Trophoblast cell (in vitro differentiated cells and primary cell): ENCODE results near the gene ACP1.

Source experiments
- DNase-seq, 2 donors: peaks; one replicate each; pipeline ENCODE4 v3.0.0-alpha.2; 2016
- H2AFZ ChIP-seq: 2 replicates; pipeline ENCODE4 v1.6.1; 2013; ENCODE audit warnings: low read length, moderate library complexity, mild to moderate bottlenecking; ENCODE audit not compliant: insufficient read depth, poor library complexity
- H2AK5ac ChIP-seq: 2 replicates; pipeline ENCODE4 v1.6.1; 2013; ENCODE audit warnings: mild to moderate bottlenecking, low read length
- H2BK120ac ChIP-seq: 2 replicates; pipeline ENCODE4 v1.6.1; 2013; ENCODE audit warnings: low read length, mild to moderate bottlenecking, moderate library complexity; ENCODE audit not compliant: insufficient read depth, poor library complexity
- H2BK12ac ChIP-seq: 2 replicates; pipeline ENCODE4 v1.6.1; 2013; ENCODE audit warnings: mild to moderate bottlenecking, low read length, moderate library complexity
- H2BK5ac ChIP-seq: 2 replicates; pipeline ENCODE4 v1.6.1; 2013; ENCODE audit warnings: low read length, low read depth, moderate library complexity, mild to moderate bottlenecking; ENCODE audit not compliant: poor library complexity
- H3K14ac ChIP-seq: 2 replicates; pipeline ENCODE4 v1.6.1; 2013; ENCODE audit warnings: mild to moderate bottlenecking, low read length
- H3K18ac ChIP-seq: 2 replicates; pipeline ENCODE4 v1.6.1; 2013; ENCODE audit warnings: mild to moderate bottlenecking, low read length
- H3K23ac ChIP-seq: 2 replicates; pipeline ENCODE4 v1.6.1; 2013; ENCODE audit warnings: low read length
- H3K27ac ChIP-seq: 2 replicates; pipeline ENCODE4 v1.5.1; 2013; ENCODE audit warnings: low read depth, mild to moderate bottlenecking, inconsistent platforms, low read length, moderate library complexity
- H3K27me3 ChIP-seq: 2 replicates; pipeline ENCODE4 v1.6.1; 2013; ENCODE audit warnings: inconsistent platforms, mild to moderate bottlenecking, low read length, moderate library complexity; ENCODE audit not compliant: insufficient read depth
- H3K36me3 ChIP-seq, 2 experiments: 1 replicate in 1 of 2; 2 replicates in 1 of 2; pipeline ENCODE4 v1.6.1; 2013; ENCODE audit warnings: low read length in 2 of 2, mild to moderate bottlenecking in 2 of 2, moderate library complexity in 1 of 2; ENCODE audit not compliant: insufficient read depth in 2 of 2, control insufficient read depth in 1 of 2
- H3K4ac ChIP-seq: 2 replicates; pipeline ENCODE4 v1.6.1; 2013; ENCODE audit warnings: low read depth, mild to moderate bottlenecking, low read length, moderate library complexity
- H3K4me1 ChIP-seq, 2 experiments: 1 replicate in 1 of 2; 2 replicates in 1 of 2; pipeline ENCODE4 v1.6.1; 2013; ENCODE audit warnings: low read length in 2 of 2, mild to moderate bottlenecking in 2 of 2, moderate library complexity in 1 of 2; ENCODE audit not compliant: insufficient read depth in 2 of 2, control insufficient read depth in 1 of 2
- H3K4me2 ChIP-seq: 2 replicates; pipeline ENCODE4 v1.6.1; 2013; ENCODE audit warnings: inconsistent platforms, mild to moderate bottlenecking, low read length, moderate library complexity
- H3K4me3 ChIP-seq: 2 replicates; pipeline ENCODE4 v1.5.1; 2013; ENCODE audit warnings: mild to moderate bottlenecking, low read depth, low read length, inconsistent platforms
- H3K79me1 ChIP-seq: one replicate; pipeline ENCODE4 v1.6.1; 2013; ENCODE audit warnings: low read length
- H3K79me2 ChIP-seq: 2 replicates; pipeline ENCODE4 v1.6.1; 2013; ENCODE audit warnings: low read length, mild to moderate bottlenecking; ENCODE audit not compliant: control insufficient read depth, insufficient read depth, poor library complexity
- H3K9ac ChIP-seq: 2 replicates; pipeline ENCODE4 v1.6.1; 2013; ENCODE audit warnings: mild to moderate bottlenecking, low read length
- H3K9me3 ChIP-seq: 2 replicates; pipeline ENCODE4 v1.6.1; 2013; ENCODE audit warnings: low read depth, mild to moderate bottlenecking, control low read depth, inconsistent platforms, low read length; ENCODE audit not compliant: insufficient read depth
- H4K12ac ChIP-seq: 2 replicates; pipeline ENCODE4 v1.6.1; 2013; ENCODE audit warnings: low read depth, mild to moderate bottlenecking, low read length, moderate library complexity
- H4K8ac ChIP-seq: 2 replicates; pipeline ENCODE4 v1.6.1; 2013; ENCODE audit warnings: low read depth, mild to moderate bottlenecking, low read length, moderate library complexity
- H4K91ac ChIP-seq: one replicate; pipeline ENCODE4 v1.6.1; 2013; ENCODE audit warnings: low read depth, mild to moderate bottlenecking, low read length, moderate library complexity
- WGBS: extraction: QIAGEN DNeasy Blood & Tissue Kit; methylation state at CpG from one replicate; pipeline ENCODE4 v1.1.7; 2013; ENCODE audit warnings: missing lambda C conversion rate; ENCODE audit not compliant: insufficient read length, insufficient coverage; ENCODE audit errors: extremely low coverage; 5-methylcytosine and 5-hydroxymethylcytosine counted together

The ACP1 gene

DNA sequence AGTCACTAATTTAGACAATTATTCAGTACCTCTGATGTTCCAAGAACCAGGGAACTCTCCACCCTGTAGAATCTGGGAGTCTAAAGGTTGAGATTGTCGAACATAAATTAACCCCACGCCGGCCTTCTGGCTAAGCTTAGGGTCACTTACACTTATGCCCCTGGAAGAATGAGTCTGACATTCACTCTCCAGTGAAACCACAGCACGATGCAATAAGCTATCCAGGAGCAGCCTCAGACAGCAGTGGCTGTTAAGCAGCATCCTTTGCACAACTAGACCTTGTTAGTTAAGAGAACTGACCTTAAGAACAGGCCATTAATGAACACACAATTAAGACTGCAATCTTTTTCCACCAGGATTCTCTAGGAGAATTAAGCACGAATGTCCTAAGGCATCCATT lies 25.9 kb upstream of the ACP1 start:
- no peak overlapping the region for H2BK120ac ChIP-seq
- no peak overlapping the region for H2BK12ac ChIP-seq
- no CpG with 5 or more reads among the region's 5 CpGs for WGBS
- H4K8ac ChIP-seq: no peak overlapping the region
- no peaks in the 10 kb centered on the region for H3K79me2 ChIP-seq
- no peaks in the 10 kb centered on the region for H3K79me1 ChIP-seq
- H3K27me3 ChIP-seq: no peaks in the 10 kb centered on the region
- H4K91ac ChIP-seq: no peak overlapping the region
- H3K14ac ChIP-seq: no peak overlapping the region
- no peak overlapping the region for H4K12ac ChIP-seq
- no peak overlapping the region for H3K4me2 ChIP-seq
- no peak overlapping the region for H3K23ac ChIP-seq
- H3K4ac ChIP-seq: no peak overlapping the region
- no peak overlapping the region for H2AK5ac ChIP-seq
- no peak overlapping the region for H3K9ac ChIP-seq
- H3K4me3 ChIP-seq: no peak overlapping the region
- H2BK5ac ChIP-seq: no peak overlapping the region
- no peak overlapping the region for H3K18ac ChIP-seq
- H3K27ac ChIP-seq: no peak overlapping the region
- H2AFZ ChIP-seq: no peak overlapping the region
- H3K9me3 ChIP-seq: no peaks in the 10 kb centered on the region
- no peaks in the 10 kb centered on the region for H3K36me3 ChIP-seq
- H3K4me1 ChIP-seq: no peaks in the 10 kb centered on the region
- no peak for DNase-seq

DNA sequence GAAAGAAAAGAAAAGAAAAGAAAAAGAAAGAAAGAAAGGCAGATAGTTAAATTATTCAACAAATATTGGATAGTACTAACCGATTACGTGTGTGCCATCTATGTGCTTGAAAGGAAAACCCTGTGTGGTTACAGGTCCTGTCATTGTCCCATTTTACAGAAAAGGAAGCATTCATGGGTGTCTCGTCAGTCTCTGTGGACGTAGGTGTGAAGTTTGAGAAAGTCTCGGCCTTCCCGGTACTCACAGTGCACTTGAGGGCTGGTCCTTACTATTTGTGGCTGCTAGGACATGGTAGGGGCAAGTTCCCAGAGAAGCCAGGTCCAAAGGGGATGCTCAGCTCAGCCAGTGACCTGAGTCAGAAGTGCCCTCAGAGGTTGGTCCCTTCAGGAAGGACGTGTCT lies 20.2 kb upstream of the ACP1 start:
- Histone ChIP-seq H2AFZ (no peak overlapping the region), H3K18ac (no peak overlapping the region), H3K79me1 (no peaks in the 10 kb centered on the region), H3K14ac (no peak overlapping the region), H3K36me3 (peaks cover 5 to 6% of the 10 kb centered on the region in 2 experiments), H4K8ac (no peak overlapping the region), H4K12ac (no peak overlapping the region), H4K91ac (no peak overlapping the region), H3K9ac (no peak overlapping the region), H3K79me2 (no peaks in the 10 kb centered on the region), H3K4ac (no peak overlapping the region), H2BK5ac (no peak overlapping the region), H3K4me3 (no peak overlapping the region), H2AK5ac (no peak overlapping the region), H3K4me2 (no peak overlapping the region), H3K9me3 (no peaks in the 10 kb centered on the region), H3K4me1 (no peaks in the 10 kb centered on the region), H2BK12ac (no peak overlapping the region), H3K27ac (no peak overlapping the region), H3K27me3 (no peaks in the 10 kb centered on the region), H3K23ac (no peak overlapping the region), H2BK120ac (no peak overlapping the region)
- no peak for DNase-seq
- no CpG with 5 or more reads among the region's 7 CpGs for WGBS

DNA sequence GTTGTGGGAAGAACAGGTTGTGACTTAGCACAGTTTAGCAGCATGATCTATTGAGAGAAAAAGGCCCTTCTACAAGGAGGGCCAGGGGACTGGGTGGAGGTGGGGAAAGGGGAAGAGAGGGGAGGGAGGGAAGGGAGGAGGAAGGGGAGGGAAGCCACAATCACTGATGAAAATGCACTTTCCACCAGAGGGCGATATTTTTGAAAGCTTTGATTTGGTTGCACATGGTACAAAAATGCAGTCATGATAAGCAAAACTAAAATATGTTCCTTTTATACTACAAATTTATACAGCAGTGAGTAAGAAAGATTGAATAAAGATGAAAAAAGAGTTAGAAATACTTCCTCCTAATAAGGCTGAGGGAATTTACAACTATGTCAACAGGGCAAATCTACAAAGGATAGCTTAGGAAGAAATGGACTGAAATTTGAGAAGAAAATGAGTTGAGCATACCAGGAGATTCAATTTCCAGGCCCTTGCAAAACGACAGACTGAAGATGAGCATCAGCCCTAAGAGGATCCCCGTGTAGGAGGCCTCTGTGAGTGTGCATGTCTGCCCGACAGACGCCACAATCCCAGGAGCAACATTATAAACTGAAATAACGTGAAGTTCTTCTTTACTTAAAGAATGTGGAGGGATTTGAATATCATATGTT lies 18.1 kb upstream of the ACP1 start:
- Histone ChIP-seq H3K4me1 (no peaks in the 10 kb centered on the region), H3K4ac (no peak overlapping the region), H3K36me3 (peaks cover 6 to 7% of the 10 kb centered on the region in 2 experiments), H3K79me1 (no peaks in the 10 kb centered on the region), H3K23ac (no peak overlapping the region), H3K4me2 (no peak overlapping the region), H3K27ac (no peak overlapping the region), H2AFZ (no peak overlapping the region), H2BK5ac (no peak overlapping the region), H3K9me3 (no peaks in the 10 kb centered on the region), H4K12ac (no peak overlapping the region), H2BK12ac (no peak overlapping the region), H3K27me3 (no peaks in the 10 kb centered on the region), H4K91ac (no peak overlapping the region), H4K8ac (no peak overlapping the region), H2BK120ac (no peak overlapping the region), H3K14ac (no peak overlapping the region), H2AK5ac (no peak overlapping the region), H3K79me2 (no peaks in the 10 kb centered on the region), H3K4me3 (no peak overlapping the region), H3K18ac (no peak overlapping the region), H3K9ac (no peak overlapping the region)
- no CpG with 5 or more reads among the region's 6 CpGs for WGBS
- peak; percentile 40 to 83 for DNase-seq

DNA sequence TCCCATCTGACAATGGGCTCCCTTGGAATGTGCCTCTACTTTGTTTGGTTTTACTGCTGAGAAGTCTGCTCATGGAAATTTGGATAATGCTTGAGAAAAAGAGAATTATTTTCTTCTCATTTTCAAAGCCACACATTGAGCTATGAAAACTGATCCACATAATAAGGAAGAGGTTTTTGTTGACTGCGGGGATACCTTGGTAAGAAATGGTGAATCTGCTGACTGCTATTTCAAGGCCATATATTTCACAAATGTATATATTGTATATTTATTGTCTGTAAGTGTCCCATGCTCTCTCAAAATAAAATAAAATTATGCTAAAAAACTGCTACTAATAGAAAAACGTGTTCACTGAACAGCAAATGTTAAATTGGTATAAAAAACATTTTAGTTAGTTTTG lies 16.0 kb upstream of the ACP1 start:
- no peak overlapping the region for H3K23ac ChIP-seq
- no peak overlapping the region for H2AK5ac ChIP-seq
- no peak overlapping the region for H2BK5ac ChIP-seq
- H3K18ac ChIP-seq: no peak overlapping the region
- no peak overlapping the region for H2BK120ac ChIP-seq
- no peak overlapping the region for H3K4me2 ChIP-seq
- no peaks in the 10 kb centered on the region for H3K79me1 ChIP-seq
- H3K27ac ChIP-seq: no peak overlapping the region
- H4K8ac ChIP-seq: no peak overlapping the region
- H3K4me3 ChIP-seq: no peak overlapping the region
- H4K12ac ChIP-seq: no peak overlapping the region
- no peak for DNase-seq
- H2AFZ ChIP-seq: no peak overlapping the region
- no peak overlapping the region for H3K9ac ChIP-seq
- H3K36me3 ChIP-seq: peaks cover 6 to 9% of the 10 kb centered on the region in 2 experiments
- H3K79me2 ChIP-seq: no peaks in the 10 kb centered on the region
- H3K4ac ChIP-seq: no peak overlapping the region
- no peaks in the 10 kb centered on the region for H3K9me3 ChIP-seq
- no peak overlapping the region for H3K14ac ChIP-seq
- H3K27me3 ChIP-seq: no peaks in the 10 kb centered on the region
- WGBS: no CpG with 5 or more reads among the region's 2 CpGs
- H4K91ac ChIP-seq: no peak overlapping the region
- no peaks in the 10 kb centered on the region for H3K4me1 ChIP-seq
- no peak overlapping the region for H2BK12ac ChIP-seq
